ENCODE measurements around the gene ERC1. TPM values are rescaled to one million over a fixed set of nuclear protein-coding genes. Genes with fewer than 3 reads are reported as not detected.
"Not testable (repeated sequence)": the region's sequence is repeated elsewhere in the genome, so short reads cannot be mapped to it uniquely, and the experiment has no call there.

ERC1 gene
- total RNA-seq, 1 experiment from 2014 or later = 39.4 TPM

- no peaks in the 10 kb centered on the region for H3K36me3 Mint-ChIP-seq (ENCODE audit: insufficient read depth, unreplicated experiment)
- H3K27ac Mint-ChIP-seq (ENCODE audit: unreplicated experiment) = no peak overlapping the region
- H3K27me3 Mint-ChIP-seq (ENCODE audit: unreplicated experiment) = no peaks in the 10 kb centered on the region
- no peak overlapping the region for H3K4me3 Mint-ChIP-seq (ENCODE audit: low read depth, unreplicated experiment)
- DNase-seq = no peak
- H3K4me1 Mint-ChIP-seq (ENCODE audit: low read depth, unreplicated experiment) = no peaks in the 10 kb centered on the region
- no peak for TF ChIP-seq CTCF (IDR thresholded peaks at IDR 0.05; ENCODE audit: unreplicated experiment)
- no peaks in the 10 kb centered on the region for H3K9me3 Mint-ChIP-seq (ENCODE audit: low read depth, unreplicated experiment)
- CTCF ChIA-PET = interaction anchor here (0.7 kb wide), 1 partner anchor 116 kb away, joined by 3 read pairs; no protein-coding TSS in a partner anchor
- no TSS peak for BruUV-seq (replicated peaks)
- intact Hi-C loops (cut with micrococcal nuclease; ENCODE audit: unreplicated experiment) = no loop called here
These were observed 243.1 kb downstream of the ERC1 start for GRCh38 chr12:1234073-1234472.

GRCh38 chr12:1246637-1247036, 255.6 kb downstream of the ERC1 start:
- intact Hi-C loops (cut with micrococcal nuclease; ENCODE audit: unreplicated experiment) = no loop called here
- no peak overlapping the region for H3K4me3 Mint-ChIP-seq (ENCODE audit: low read depth, unreplicated experiment)
- no TSS peak for BruUV-seq (replicated peaks)
- DNase-seq = no peak
- H3K36me3 Mint-ChIP-seq (ENCODE audit: insufficient read depth, unreplicated experiment) = no peaks in the 10 kb centered on the region
- H3K27me3 Mint-ChIP-seq (ENCODE audit: unreplicated experiment) = no peaks in the 10 kb centered on the region
- peak overlapping the region; percentile 64 for H3K27ac Mint-ChIP-seq (ENCODE audit: unreplicated experiment)
- peaks cover 11% of the 10 kb centered on the region for H3K4me1 Mint-ChIP-seq (ENCODE audit: low read depth, unreplicated experiment)
- CTCF ChIA-PET = no interaction called here
- TF ChIP-seq CTCF (IDR thresholded peaks at IDR 0.05; ENCODE audit: unreplicated experiment) = no peak
- H3K9me3 Mint-ChIP-seq (ENCODE audit: low read depth, unreplicated experiment) = no peaks in the 10 kb centered on the region

GRCh38 chr12:1250641-1251040, 259.6 kb downstream of the ERC1 start:
- Mint-ChIP-seq H3K9me3 (ENCODE audit: low read depth, unreplicated experiment) (no peaks in the 10 kb centered on the region), H3K36me3 (ENCODE audit: insufficient read depth, unreplicated experiment) (no peaks in the 10 kb centered on the region), H3K27me3 (ENCODE audit: unreplicated experiment) (no peaks in the 10 kb centered on the region), H3K27ac (ENCODE audit: unreplicated experiment) (no peak overlapping the region), H3K4me1 (ENCODE audit: low read depth, unreplicated experiment) (peaks cover 11% of the 10 kb centered on the region), H3K4me3 (ENCODE audit: low read depth, unreplicated experiment) (no peak overlapping the region)
- CTCF ChIA-PET = no interaction called here
- intact Hi-C loops (cut with micrococcal nuclease; ENCODE audit: unreplicated experiment) = no loop called here
- TF ChIP-seq CTCF (IDR thresholded peaks at IDR 0.05; ENCODE audit: unreplicated experiment) = no peak
- DNase-seq = no peak
- no TSS peak for BruUV-seq (replicated peaks)

- no peaks in the 10 kb centered on the region for H3K9me3 Mint-ChIP-seq (ENCODE audit: low read depth, unreplicated experiment)
- intact Hi-C loops (cut with micrococcal nuclease; ENCODE audit: unreplicated experiment) = no loop called here
- no peak for TF ChIP-seq CTCF (IDR thresholded peaks at IDR 0.05; ENCODE audit: unreplicated experiment)
- no peaks in the 10 kb centered on the region for H3K36me3 Mint-ChIP-seq (ENCODE audit: insufficient read depth, unreplicated experiment)
- BruUV-seq (replicated peaks) = no TSS peak
- no peak overlapping the region for H3K27ac Mint-ChIP-seq (ENCODE audit: unreplicated experiment)
- CTCF ChIA-PET = interaction anchor here (0.6 kb wide), 1 partner anchor 38 kb away, joined by 3 read pairs; no protein-coding TSS in a partner anchor
- no peaks in the 10 kb centered on the region for H3K27me3 Mint-ChIP-seq (ENCODE audit: unreplicated experiment)
- no peak for DNase-seq
- H3K4me1 Mint-ChIP-seq (ENCODE audit: low read depth, unreplicated experiment) = no peaks in the 10 kb centered on the region
- no peak overlapping the region for H3K4me3 Mint-ChIP-seq (ENCODE audit: low read depth, unreplicated experiment)
These were observed 261.7 kb downstream of the ERC1 start for GRCh38 chr12:1252758-1253157.

- H3K4me1 Mint-ChIP-seq (ENCODE audit: low read depth, unreplicated experiment); H3K9me3 Mint-ChIP-seq (ENCODE audit: low read depth, unreplicated experiment); H3K27me3 Mint-ChIP-seq (ENCODE audit: unreplicated experiment); H3K27ac Mint-ChIP-seq (ENCODE audit: unreplicated experiment); CTCF ChIA-PET; H3K36me3 Mint-ChIP-seq (ENCODE audit: insufficient read depth, unreplicated experiment); BruUV-seq (replicated peaks); H3K4me3 Mint-ChIP-seq (ENCODE audit: low read depth, unreplicated experiment); intact Hi-C loops (cut with micrococcal nuclease; ENCODE audit: unreplicated experiment); DNase-seq: not testable (repeated sequence)
These were observed 264.1 kb downstream of the ERC1 start for GRCh38 chr12:1255125-1255524.

GRCh38 chr12:1255854-1256253, 264.8 kb downstream of the ERC1 start:
- H3K9me3 Mint-ChIP-seq (ENCODE audit: low read depth, unreplicated experiment); intact Hi-C loops (cut with micrococcal nuclease; ENCODE audit: unreplicated experiment); H3K4me1 Mint-ChIP-seq (ENCODE audit: low read depth, unreplicated experiment); DNase-seq; H3K27ac Mint-ChIP-seq (ENCODE audit: unreplicated experiment); H3K36me3 Mint-ChIP-seq (ENCODE audit: insufficient read depth, unreplicated experiment); H3K27me3 Mint-ChIP-seq (ENCODE audit: unreplicated experiment); CTCF ChIA-PET; BruUV-seq (replicated peaks); H3K4me3 Mint-ChIP-seq (ENCODE audit: low read depth, unreplicated experiment): not testable (repeated sequence)
